Coronary artery (tissue), 2 donors: ENCODE measurements around the gene SMCO4.
A peak's percentile ranks its signal among the peaks of the same experiment; 100 is the strongest.

ENCODE experiments used
- DNase-seq: peaks from one replicate; pipeline ENCODE4 v3.0.0-alpha.2; 2017; ENCODE audit warnings: low spot score
- H3K27ac ChIP-seq, 2 donors: fragments of 200-600 bp; sonication (generic); one replicate each; pipeline ENCODE4 v1.5.1; 2016 to 2019
- H3K4me3 ChIP-seq: fragments of 200-600 bp; sonication (generic); 2 replicates; pipeline ENCODE4 v1.5.1; 2016; ENCODE audit warnings: mild to moderate bottlenecking, moderate library complexity
- TF ChIP-seq, protein P1 (sequence below): fragments of 200-600 bp; sonication (generic); IDR thresholded peaks from one replicate; pipeline ENCODE4 v1.5.1; 2019; ENCODE audit warnings: antibody characterized with exemption

Gene SMCO4

DNA sequence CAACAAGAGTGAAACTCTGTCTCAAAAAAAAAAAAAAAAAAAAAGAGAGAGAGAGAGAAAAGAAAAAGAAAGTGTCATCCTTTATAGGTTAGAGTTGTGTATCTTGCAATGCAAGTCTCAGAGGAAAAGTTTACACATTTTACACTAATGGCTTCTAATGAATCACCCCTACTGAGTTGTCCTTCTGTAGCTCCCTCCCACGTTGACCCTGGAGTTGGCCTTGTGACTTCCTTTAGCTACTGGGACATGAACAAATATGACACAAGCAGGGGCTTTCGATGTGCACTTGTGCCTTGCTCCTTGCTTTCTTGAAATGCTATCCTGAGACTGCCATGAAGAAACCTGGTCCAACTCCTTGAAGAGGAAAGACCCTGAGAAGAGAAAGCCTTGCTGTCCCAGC, 2.4 kb upstream of the SMCO4 start:
- no peak overlapping the region for H3K27ac ChIP-seq
- H3K4me3 ChIP-seq = no peak overlapping the region
- DNase-seq = no peak
- TF ChIP-seq, protein P1, sequence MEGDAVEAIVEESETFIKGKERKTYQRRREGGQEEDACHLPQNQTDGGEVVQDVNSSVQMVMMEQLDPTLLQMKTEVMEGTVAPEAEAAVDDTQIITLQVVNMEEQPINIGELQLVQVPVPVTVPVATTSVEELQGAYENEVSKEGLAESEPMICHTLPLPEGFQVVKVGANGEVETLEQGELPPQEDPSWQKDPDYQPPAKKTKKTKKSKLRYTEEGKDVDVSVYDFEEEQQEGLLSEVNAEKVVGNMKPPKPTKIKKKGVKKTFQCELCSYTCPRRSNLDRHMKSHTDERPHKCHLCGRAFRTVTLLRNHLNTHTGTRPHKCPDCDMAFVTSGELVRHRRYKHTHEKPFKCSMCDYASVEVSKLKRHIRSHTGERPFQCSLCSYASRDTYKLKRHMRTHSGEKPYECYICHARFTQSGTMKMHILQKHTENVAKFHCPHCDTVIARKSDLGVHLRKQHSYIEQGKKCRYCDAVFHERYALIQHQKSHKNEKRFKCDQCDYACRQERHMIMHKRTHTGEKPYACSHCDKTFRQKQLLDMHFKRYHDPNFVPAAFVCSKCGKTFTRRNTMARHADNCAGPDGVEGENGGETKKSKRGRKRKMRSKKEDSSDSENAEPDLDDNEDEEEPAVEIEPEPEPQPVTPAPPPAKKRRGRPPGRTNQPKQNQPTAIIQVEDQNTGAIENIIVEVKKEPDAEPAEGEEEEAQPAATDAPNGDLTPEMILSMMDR = no peak

DNA sequence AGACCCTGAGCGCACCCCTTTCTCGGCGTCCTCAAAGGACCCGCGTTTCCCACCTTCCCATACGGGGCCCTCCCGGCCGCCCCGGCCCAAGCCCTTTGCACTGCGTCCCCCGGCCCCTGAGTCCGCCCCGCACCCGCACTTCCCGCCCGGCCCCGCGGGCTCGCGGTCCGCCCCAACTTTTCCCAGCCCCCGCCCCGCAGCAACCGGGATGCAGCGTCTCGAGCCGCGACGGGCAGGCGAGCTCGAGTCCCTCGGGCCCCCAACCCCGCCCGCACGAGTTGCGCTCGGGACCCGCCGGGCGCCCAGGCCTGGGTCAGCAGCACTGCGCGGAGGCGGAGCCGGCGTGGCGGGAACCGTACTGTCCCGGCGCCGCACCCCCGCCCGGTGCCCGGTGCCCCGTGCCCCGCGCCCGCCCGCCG, 371 bp downstream of the SMCO4 start:
- TF ChIP-seq, protein P1 = no peak
- no peak for DNase-seq

DNA sequence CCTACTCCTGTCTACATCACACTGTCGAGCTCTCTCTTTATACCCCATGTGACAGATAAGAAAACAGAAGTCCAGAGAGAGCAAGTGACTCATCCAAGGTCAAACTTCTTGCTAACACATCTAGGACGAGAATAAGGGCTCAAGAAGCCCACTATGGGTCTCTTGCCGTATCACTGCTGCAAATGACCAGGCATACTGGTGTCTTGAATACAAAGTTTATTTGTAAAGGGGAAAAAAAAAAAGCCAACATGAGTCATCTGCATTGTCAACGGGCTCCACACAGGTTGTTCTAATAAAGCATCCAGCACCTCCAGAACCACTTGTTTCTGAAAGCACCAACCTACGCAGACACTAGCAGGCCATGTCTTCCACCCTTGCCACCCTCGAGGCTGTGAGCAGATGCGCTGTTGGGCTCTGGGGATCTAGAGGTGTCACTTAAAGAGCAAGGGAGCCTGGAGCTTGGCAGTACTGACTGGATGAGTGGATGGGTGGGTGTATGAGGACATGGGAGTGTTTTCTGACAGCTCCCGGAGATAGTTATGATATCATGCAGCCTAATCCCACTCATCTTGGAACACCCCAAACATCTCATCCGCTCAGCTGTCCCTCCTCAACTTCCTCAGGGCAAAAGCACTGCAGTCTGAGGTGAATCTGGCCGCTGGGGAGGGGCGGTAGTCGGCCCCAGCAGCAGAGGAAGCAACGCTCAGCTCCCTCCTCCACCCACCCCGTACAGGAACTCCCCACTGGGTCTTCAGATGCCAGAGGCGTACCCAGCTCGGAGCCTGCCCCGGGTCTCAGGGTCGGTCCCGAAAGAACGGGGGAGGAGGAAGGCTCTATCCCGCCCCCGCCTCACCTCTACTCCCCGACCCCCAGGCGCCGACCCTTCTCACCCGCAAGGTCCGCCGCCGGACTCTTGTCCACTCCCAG, 1.0 kb downstream of the SMCO4 start:
- peak overlapping the region; percentile 95 for H3K4me3 ChIP-seq
- peak overlapping the region; percentile 90 to 96 for H3K27ac ChIP-seq
- TF ChIP-seq, protein P1 = no peak
- no peak for DNase-seq

More for the DNA sequence above, 371 bp downstream of the SMCO4 start:
- H3K4me3 ChIP-seq = peak overlapping the region; percentile 95
- peak overlapping the region; percentile 90 to 96 for H3K27ac ChIP-seq

DNA sequence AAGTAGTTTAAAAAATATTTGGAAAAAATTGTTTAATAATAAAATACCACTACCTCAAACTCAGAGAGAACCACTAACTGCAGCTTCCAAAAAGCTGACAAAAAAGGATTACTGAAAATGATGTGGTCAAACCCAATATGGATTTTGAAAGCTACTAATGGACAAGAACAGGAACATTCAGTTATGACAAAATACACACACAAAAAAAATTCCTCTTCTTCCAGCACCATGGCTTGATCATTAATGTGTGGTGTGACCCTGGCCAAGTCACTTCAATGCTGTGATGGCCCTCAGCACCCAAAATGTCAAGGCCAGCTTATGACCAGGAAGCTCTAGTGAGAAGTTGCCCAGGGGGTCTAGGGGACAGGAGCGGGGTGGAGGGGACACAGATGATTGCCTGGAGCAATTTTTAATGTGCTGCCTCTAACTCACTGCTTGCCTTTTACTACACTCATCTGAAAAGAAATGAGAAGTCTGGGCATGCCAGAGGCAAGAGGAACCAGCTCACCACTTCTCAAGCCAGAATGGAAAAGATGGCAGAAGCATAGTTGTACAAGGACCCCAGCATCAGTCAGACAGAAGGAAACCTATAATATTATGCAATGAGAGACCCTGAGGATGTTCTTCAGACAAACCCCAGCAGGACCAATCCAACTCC, 2.2 kb downstream of the SMCO4 start:
- no peak for DNase-seq
- no peak overlapping the region for H3K4me3 ChIP-seq
- TF ChIP-seq, protein P1 = no peak
- no peak overlapping the region for H3K27ac ChIP-seq

DNA sequence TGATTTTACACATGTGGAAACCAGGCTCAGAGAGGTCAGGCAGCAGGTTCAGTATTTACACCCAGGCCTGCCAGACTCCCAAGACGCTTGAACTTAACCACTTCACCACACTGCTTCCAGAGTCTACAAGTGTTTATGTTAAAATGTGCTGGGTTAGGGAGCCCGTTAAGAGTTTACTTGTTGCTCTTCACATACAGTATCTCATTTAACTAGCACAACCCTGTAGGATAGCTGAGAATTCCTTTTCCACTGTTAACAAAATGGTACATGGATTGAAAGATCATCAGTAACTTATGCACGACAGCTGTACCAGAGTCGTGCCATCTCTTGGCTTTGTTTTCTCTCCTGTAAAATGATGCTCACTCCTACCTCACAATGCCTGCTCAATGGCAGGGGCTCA, 2.9 kb downstream of the SMCO4 start:
- TF ChIP-seq, protein P1 = no peak
- H3K4me3 ChIP-seq = no peak overlapping the region
- H3K27ac ChIP-seq = no peak overlapping the region
- DNase-seq = no peak

DNA sequence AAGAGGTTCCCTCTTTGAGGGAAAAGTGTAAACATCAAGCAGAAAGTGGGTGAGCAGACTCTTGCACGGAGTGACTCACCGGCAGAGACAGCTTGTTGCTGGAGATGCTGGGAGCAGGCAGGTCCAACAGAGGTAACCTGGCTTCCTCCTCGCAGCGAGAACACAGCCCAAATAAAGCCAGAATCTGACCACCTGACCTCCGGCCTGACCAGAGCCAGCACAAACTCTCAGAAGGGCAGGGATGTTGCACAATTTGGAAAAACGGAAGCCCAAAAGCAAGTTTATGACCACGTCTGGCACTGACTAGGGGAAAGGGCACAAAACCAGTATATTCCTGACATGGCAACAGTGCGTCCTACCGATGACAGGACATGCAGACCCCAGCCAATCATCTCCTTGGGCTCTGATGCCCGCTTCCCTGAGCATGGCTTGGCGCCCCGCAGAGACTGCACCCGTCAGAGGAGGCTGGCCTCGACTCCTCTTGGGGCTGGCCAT, 5.4 kb downstream of the SMCO4 start:
- H3K4me3 ChIP-seq = peak overlapping the region; percentile 21
- peak overlapping the region; percentile 2 to 69 for H3K27ac ChIP-seq
- DNase-seq = peak; percentile 79
- TF ChIP-seq, protein P1 = no peak
